NT2/D1 (cell line): ENCODE measurements around the gene SCIN.

ENCODE experiments used
- SUZ12 ChIP-seq: IDR thresholded peaks from 2 replicates; pipeline ENCODE4 v1.6.1; 2011; ENCODE audit not compliant: insufficient read length, insufficient read depth; ENCODE audit errors: extremely low read depth
- YY1 ChIP-seq: IDR thresholded peaks from 2 replicates; pipeline ENCODE4 v1.6.1; 2011; ENCODE audit not compliant: insufficient read length, insufficient read depth
- ZNF274 ChIP-seq: IDR thresholded peaks from 2 replicates; pipeline ENCODE4 v1.6.1; 2011; ENCODE audit warnings: mild to moderate bottlenecking, low read depth, low read length

GRCh38 chr7:12653518-12653917, 83.0 kb downstream of the SCIN start:
- TF ChIP-seq ZNF274 (no peak), YY1 (no peak), SUZ12 (no peak)
